AG10803 (cell line): ENCODE results near the gene PTPRE.
A peak's percentile ranks its signal among the peaks of the same experiment; 100 is the strongest.

Experiments
- DNase-seq: peaks from one replicate; pipeline ENCODE4 v3.0.0; 2010; ENCODE audit warnings: low read depth
- H3K4me3 ChIP-seq: 2 replicates; pipeline ENCODE4 v1.5.1; 2011; ENCODE audit warnings: mild to moderate bottlenecking, low read length, control low read depth
- TF ChIP-seq, protein P1 (sequence below): conservative IDR thresholded peaks from 2 replicates; pipeline ENCODE4 v1.5.1; 2011; ENCODE audit warnings: mild to moderate bottlenecking, low read length, control low read depth, inconsistent platforms

The PTPRE gene

DNA sequence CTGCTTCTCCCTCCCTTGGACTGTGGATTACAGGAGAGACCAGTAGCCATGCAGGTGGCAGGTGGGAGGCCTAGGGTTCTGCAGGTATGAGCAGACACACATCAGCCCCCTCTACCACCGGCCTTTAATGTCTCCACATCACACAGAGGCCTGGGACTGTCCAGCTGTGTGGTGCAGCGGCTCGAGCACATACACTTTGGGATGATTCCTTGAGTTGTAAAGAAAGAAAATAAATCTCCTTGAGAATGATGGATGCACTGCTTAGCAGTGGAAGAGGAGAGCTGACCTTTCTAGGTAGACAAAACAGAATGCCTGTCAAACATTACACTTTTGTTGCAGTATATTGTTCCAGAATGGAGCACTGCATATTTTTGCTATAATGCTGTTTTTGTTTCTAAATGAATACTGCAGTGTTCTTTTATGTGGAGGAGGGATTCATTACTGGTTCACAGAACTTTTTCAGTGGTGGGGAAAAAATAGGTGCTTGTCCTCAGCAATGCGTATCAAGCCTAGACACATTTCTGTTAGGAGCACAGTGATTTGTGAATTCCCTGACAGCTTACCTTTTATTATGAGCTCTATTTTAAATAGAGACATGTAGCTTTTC lies 66.0 kb downstream of the PTPRE start:
- TF ChIP-seq, protein P1, sequence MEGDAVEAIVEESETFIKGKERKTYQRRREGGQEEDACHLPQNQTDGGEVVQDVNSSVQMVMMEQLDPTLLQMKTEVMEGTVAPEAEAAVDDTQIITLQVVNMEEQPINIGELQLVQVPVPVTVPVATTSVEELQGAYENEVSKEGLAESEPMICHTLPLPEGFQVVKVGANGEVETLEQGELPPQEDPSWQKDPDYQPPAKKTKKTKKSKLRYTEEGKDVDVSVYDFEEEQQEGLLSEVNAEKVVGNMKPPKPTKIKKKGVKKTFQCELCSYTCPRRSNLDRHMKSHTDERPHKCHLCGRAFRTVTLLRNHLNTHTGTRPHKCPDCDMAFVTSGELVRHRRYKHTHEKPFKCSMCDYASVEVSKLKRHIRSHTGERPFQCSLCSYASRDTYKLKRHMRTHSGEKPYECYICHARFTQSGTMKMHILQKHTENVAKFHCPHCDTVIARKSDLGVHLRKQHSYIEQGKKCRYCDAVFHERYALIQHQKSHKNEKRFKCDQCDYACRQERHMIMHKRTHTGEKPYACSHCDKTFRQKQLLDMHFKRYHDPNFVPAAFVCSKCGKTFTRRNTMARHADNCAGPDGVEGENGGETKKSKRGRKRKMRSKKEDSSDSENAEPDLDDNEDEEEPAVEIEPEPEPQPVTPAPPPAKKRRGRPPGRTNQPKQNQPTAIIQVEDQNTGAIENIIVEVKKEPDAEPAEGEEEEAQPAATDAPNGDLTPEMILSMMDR: no peak
- no peak for DNase-seq
- H3K4me3 ChIP-seq: no peak overlapping the region

DNA sequence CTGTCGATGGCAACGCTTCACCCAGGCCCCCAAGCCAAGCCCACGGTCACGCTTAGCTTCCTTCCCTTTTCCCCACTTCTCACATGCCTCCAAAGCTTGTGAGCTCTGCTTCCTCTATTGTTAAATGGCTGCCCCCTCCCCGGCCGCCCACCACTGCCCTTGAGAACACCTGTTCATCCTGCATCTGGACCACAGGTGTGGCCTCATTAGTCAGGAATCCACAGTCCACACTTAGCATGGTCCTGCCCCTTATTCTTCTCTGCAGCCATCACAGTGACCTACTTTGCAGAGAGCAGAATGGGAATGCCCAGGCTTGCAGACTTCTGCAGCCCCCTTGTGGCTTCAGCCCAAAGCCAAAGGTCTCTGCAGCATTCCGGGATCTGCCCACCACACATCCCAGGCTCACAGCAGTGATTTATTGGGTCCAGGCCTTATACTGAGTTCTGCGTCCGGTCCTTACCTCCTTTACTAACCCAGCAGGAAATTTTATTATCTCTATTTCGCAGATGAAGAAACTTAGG lies 66.9 kb downstream of the PTPRE start:
- H3K4me3 ChIP-seq: no peak overlapping the region
- TF ChIP-seq, protein P1: no peak
- no peak for DNase-seq

DNA sequence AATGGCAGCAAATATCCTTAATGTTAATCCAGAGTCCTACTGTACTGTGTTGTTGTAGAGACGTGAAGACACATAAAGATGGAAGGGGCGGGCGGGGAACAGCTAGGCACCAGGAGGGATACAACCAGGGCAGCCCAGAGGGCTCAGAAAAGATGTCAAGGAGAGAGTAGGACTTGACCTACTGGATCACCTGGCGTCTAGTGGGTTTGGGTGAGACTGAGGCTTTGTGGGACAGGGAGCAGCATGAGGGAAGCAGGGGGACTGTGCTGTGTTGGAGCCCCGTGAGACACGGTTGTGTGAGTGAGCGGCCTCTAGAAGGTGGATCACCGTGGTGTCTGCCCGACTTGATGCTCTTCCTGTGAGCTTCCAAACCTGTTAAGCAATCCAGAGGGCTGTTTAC lies 68.0 kb downstream of the PTPRE start:
- TF ChIP-seq, protein P1: no peak
- DNase-seq: no peak
- H3K4me3 ChIP-seq: no peak overlapping the region

DNA sequence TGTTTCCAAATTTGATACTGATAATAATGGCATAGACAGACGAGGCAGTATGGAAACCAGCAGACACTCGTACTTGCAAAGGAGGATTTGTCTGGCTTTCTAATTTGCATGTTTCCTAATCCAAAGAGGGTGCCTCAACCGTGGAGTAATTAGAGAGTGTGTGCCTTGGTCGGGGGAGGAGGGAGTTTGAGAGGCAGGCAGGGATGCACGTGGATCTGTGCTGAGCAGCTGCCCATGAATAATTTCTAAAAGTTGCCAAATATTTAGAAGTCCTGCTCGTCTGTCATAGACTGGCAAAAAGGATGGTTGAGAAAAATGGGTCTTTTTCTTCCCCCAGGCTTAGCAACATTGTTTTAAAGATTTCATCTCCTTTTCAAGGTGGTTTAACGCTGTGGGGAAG lies 69.4 kb downstream of the PTPRE start:
- DNase-seq: peak; percentile 31
- TF ChIP-seq, protein P1: no peak
- H3K4me3 ChIP-seq: no peak overlapping the region

DNA sequence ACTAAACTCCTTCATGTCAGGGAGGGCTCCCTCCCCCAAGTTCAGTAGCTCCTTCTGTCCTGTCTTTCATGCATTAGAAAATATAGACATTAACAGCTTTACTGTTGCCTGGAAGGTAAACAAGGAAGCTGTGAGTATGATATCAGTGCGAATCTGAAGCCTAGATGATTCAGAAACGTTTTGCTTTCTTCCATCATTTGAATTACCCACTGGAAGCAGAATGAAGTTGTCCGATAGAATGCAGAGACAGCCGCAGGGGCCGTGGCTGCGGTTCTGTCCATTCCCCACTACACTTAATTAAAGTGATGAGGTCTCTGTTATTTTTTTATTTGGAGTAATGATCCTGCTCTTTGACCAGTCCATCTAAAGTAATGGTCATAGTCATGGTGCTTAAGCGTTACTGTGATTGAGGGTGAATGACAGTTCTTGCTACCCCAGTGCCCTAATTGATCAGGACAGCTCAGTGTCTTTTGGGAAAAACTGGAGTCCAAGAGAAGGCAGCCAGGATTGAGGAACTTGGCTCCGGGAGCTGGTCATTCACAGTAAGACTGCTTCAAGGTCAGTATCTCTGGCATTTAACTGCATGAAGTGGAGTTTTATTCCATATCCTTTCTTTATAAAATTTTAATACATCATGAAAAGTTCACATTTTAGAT lies 69.9 kb downstream of the PTPRE start:
- TF ChIP-seq, protein P1: no peak
- no peak for DNase-seq
- no peak overlapping the region for H3K4me3 ChIP-seq

DNA sequence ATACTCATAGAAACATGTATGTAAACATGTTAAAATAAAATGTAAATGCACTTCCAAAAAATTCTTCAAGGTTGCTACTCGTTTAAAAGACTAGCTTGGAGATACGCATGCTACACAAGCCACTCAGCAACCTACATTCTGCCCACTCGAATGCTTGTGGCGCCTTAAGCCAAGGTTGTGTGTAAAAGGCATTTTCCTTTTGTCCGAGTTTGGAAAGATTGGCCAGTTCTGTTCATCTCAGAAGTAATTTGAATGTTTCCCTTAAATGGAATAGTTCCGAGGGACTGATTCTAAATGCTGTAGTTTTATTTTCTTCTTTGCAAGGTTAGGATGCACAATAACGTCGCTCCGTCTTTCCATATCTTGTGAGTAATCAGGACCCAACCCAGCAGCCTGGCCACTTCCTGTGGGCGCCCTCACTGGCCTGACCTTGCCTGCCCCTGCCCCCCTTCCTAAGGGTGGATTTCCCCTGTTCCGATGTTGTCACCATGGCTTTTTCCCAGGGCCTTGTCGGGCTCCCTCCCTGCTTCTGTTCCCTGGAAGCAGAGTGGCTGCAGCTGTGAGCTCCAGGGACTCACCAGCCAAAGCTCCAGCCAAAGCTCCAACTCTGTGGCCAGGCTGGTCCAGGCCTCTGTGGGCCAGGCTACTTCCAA lies 70.6 kb downstream of the PTPRE start:
- DNase-seq: peak; percentile 73
- H3K4me3 ChIP-seq: no peak overlapping the region; the same call in 1 of the 2 replicates
- TF ChIP-seq, protein P1: no peak
